ENCODE measurements around the gene ARHGAP36. TPM values are rescaled to one million over a fixed set of nuclear protein-coding genes. Genes with fewer than 3 reads are reported as not detected.

Gene ARHGAP36, protein sequence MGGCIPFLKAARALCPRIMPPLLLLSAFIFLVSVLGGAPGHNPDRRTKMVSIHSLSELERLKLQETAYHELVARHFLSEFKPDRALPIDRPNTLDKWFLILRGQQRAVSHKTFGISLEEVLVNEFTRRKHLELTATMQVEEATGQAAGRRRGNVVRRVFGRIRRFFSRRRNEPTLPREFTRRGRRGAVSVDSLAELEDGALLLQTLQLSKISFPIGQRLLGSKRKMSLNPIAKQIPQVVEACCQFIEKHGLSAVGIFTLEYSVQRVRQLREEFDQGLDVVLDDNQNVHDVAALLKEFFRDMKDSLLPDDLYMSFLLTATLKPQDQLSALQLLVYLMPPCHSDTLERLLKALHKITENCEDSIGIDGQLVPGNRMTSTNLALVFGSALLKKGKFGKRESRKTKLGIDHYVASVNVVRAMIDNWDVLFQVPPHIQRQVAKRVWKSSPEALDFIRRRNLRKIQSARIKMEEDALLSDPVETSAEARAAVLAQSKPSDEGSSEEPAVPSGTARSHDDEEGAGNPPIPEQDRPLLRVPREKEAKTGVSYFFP
- polyA plus RNA-seq, result not detected

DNA sequence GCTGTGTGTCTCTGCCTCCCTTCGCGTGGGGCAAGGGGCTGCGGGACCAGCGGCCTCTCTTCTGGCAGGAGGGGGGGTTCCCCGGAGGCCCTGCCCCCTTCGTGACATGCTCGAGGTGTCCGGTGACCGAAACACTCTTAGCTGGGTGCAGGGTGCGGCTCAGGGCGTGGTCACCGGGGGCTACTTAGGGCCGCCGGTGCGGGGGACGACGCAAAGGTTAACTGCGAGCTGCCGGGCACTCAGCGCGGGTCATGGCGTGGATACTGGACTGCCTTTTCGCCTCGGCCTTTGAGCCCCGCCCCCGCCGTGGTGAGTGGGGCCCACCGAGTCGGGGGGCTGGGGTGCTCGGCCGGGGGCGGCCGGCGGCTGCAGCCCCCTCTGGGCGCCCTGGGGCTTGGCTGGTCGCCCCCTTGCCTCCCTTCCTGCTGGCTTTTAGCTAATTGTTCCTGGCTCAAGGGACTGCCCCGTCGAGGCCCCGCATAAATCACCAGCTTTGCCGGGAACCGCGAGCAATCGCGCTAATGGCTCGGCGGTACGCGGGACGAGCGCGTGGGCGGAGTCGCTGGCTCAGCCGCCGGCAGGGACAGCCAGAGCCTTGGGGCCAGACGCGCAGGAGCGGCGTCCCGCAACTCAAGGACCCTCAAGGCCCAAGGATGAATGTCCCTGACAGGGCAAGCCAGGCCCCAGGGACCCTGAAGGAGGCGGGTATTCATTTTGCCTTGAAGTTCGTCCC, at the start of gene ARHGAP36:
Gene ARHGAP36, plus strand, starts transcription at position 211 of the 733 bp plus-strand sequence. CDS start 23,320 bp downstream, outside the sequence.
- no peaks in the 10 kb centered on the region for H3K27me3 ChIP-seq (ENCODE audit: control insufficient read depth in 1 of 2, insufficient read depth in 2 of 2, low read length in 2 of 2)

DNA sequence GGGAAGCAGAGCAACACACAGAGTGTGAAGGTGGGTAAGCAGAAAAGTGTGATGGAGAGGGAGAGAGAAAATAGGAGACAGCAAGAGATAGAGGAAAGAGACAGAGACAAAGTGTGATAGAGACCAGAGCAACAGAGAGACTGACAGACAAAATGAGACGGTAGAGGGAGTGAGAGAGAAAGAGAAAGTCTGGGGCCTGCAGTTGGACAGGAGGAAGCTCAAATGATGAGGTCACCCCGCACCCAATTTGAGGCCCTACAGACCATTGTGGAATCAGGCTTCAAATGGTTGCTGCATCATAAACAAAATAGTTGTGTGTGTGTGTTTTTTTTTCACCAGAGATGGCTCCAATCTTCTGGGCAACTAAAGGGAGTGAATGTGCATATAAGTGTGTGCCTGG, 48.0 kb upstream of the ARHGAP36 start:
- Histone ChIP-seq H3K9me3 (ENCODE audit: control insufficient read depth in 2 of 2, insufficient read depth in 1 of 2, low read depth in 1 of 2, low read length in 1 of 2) (no peaks in the 10 kb centered on the region), H3K27me3 (ENCODE audit: control insufficient read depth in 1 of 2, insufficient read depth in 2 of 2, low read length in 2 of 2) (no peaks in the 10 kb centered on the region), H3K4me3 (ENCODE audit: low read depth in 1 of 2, low read length in 2 of 2) (no peak overlapping the region), H3K4me1 (ENCODE audit: control insufficient read depth in 2 of 2, insufficient read depth in 2 of 2, low read length in 1 of 2) (no peaks in the 10 kb centered on the region), H3K36me3 (ENCODE audit: control insufficient read depth in 2 of 2, insufficient read depth in 2 of 2, low read length in 1 of 2) (no peaks in the 10 kb centered on the region), H3K27ac (ENCODE audit: low read depth in 2 of 2, low read length in 1 of 2) (no peak overlapping the region)
- 54 to 62% methylated on average over 2 of the region's 2 CpGs for WGBS, 2 donors

More for the DNA sequence above, at the start of gene ARHGAP36:
- no peaks in the 10 kb centered on the region for H3K4me1 ChIP-seq (ENCODE audit: control insufficient read depth in 2 of 2, insufficient read depth in 2 of 2, low read length in 1 of 2)
- WGBS, 2 donors, result 5 to 25% methylated on average over 41 to 62 of the region's 62 CpGs
- no peak within 1 kb of the TSS for H3K27ac ChIP-seq (ENCODE audit: low read depth in 2 of 2, low read length in 1 of 2)
- no peaks in the 10 kb centered on the region for H3K36me3 ChIP-seq (ENCODE audit: control insufficient read depth in 2 of 2, insufficient read depth in 2 of 2, low read length in 1 of 2)
- no peaks in the 10 kb centered on the region for H3K9me3 ChIP-seq (ENCODE audit: control insufficient read depth in 2 of 2, insufficient read depth in 1 of 2, low read depth in 1 of 2, low read length in 1 of 2)
- H3K4me3 ChIP-seq (ENCODE audit: low read depth in 1 of 2, low read length in 2 of 2), result no peak within 1 kb of the TSS

GRCh38 chrX:131025336-131025735, 32.8 kb upstream of the ARHGAP36 start:
- Histone ChIP-seq H3K27me3 (ENCODE audit: control insufficient read depth in 1 of 2, insufficient read depth in 2 of 2, low read length in 2 of 2) (peaks cover 0 to 9% of the 10 kb centered on the region in 2 donors), H3K4me3 (ENCODE audit: low read depth in 1 of 2, low read length in 2 of 2) (no peak overlapping the region), H3K9me3 (ENCODE audit: control insufficient read depth in 2 of 2, insufficient read depth in 1 of 2, low read depth in 1 of 2, low read length in 1 of 2) (no peaks in the 10 kb centered on the region), H3K27ac (ENCODE audit: low read depth in 2 of 2, low read length in 1 of 2) (no peak overlapping the region), H3K36me3 (ENCODE audit: control insufficient read depth in 2 of 2, insufficient read depth in 2 of 2, low read length in 1 of 2) (no peaks in the 10 kb centered on the region), H3K4me1 (ENCODE audit: control insufficient read depth in 2 of 2, insufficient read depth in 2 of 2, low read length in 1 of 2) (no peaks in the 10 kb centered on the region)
- 48 to 57% methylated on average over 3 of the region's 3 CpGs for WGBS, 2 donors

- H3K27ac ChIP-seq (ENCODE audit: low read depth in 2 of 2, low read length in 1 of 2), result no peak overlapping the region
- WGBS, 2 donors, result 60 to 61% methylated on average over 2 of the region's 2 CpGs
Measured at GRCh38 chrX:131032354-131033230, 25.6 kb upstream of the ARHGAP36 start.

DNA sequence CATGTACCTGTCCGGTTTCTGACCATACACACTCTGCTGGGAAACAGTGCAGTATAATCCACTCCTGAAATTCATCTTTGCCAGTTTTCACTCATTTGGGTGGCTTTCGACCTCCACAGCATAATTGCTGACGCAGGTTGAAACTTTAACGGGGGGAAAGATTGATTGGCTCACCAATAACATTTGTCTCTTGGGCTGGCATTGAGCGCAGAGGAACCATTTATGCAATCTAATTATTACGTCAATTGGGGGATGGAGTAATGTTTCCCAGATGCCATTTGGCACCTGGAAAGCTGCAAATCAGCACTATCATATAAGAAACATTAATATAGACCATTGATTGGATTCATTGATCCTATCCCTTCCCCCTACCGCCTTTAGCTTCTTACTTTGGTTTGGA, 24.1 kb upstream of the ARHGAP36 start:
- WGBS, 2 donors, result 62 to 76% methylated on average over 7 of the region's 7 CpGs
- Histone ChIP-seq H3K27me3 (ENCODE audit: control insufficient read depth in 1 of 2, insufficient read depth in 2 of 2, low read length in 2 of 2) (peaks cover 0 to 14% of the 10 kb centered on the region in 2 donors), H3K27ac (ENCODE audit: low read depth in 2 of 2, low read length in 1 of 2) (no peak overlapping the region), H3K36me3 (ENCODE audit: control insufficient read depth in 2 of 2, insufficient read depth in 2 of 2, low read length in 1 of 2) (no peaks in the 10 kb centered on the region), H3K4me1 (ENCODE audit: control insufficient read depth in 2 of 2, insufficient read depth in 2 of 2, low read length in 1 of 2) (no peaks in the 10 kb centered on the region), H3K4me3 (ENCODE audit: low read depth in 1 of 2, low read length in 2 of 2) (no peak overlapping the region), H3K9me3 (ENCODE audit: control insufficient read depth in 2 of 2, insufficient read depth in 1 of 2, low read depth in 1 of 2, low read length in 1 of 2) (no peaks in the 10 kb centered on the region)

More at GRCh38 chrX:131032354-131033230, 25.6 kb upstream of the ARHGAP36 start:
- peaks cover 0 to 16% of the 10 kb centered on the region in 2 donors for H3K27me3 ChIP-seq (ENCODE audit: control insufficient read depth in 1 of 2, insufficient read depth in 2 of 2, low read length in 2 of 2)
- no peaks in the 10 kb centered on the region for H3K4me1 ChIP-seq (ENCODE audit: control insufficient read depth in 2 of 2, insufficient read depth in 2 of 2, low read length in 1 of 2)
- H3K9me3 ChIP-seq (ENCODE audit: control insufficient read depth in 2 of 2, insufficient read depth in 1 of 2, low read depth in 1 of 2, low read length in 1 of 2), result no peaks in the 10 kb centered on the region
- H3K36me3 ChIP-seq (ENCODE audit: control insufficient read depth in 2 of 2, insufficient read depth in 2 of 2, low read length in 1 of 2), result no peaks in the 10 kb centered on the region
- no peak overlapping the region for H3K4me3 ChIP-seq (ENCODE audit: low read depth in 1 of 2, low read length in 2 of 2)

DNA sequence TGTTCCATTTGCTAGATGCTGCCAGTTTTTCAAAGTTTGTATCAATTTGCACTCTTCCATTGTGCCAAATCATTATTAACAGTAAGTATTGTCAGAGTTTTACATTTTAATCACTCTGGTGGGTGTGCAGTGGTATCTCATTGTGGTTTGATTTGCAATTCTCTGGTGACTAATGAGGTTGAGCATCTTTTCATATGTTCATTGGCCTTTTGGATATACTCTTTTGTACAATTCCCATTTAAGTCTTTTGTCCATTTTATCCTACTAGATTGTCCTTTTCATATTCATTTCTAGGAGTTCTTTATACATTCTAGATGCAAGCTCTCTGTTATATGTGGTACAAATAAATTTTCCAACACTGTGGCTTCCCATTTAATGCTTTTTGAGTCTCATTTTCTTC, 17.4 kb upstream of the ARHGAP36 start:
- Histone ChIP-seq H3K9me3 (ENCODE audit: control insufficient read depth in 2 of 2, insufficient read depth in 1 of 2, low read depth in 1 of 2, low read length in 1 of 2) (no peaks in the 10 kb centered on the region), H3K4me1 (ENCODE audit: control insufficient read depth in 2 of 2, insufficient read depth in 2 of 2, low read length in 1 of 2) (no peaks in the 10 kb centered on the region), H3K4me3 (ENCODE audit: low read depth in 1 of 2, low read length in 2 of 2) (no peak overlapping the region), H3K27ac (ENCODE audit: low read depth in 2 of 2, low read length in 1 of 2) (no peak overlapping the region), H3K27me3 (ENCODE audit: control insufficient read depth in 1 of 2, insufficient read depth in 2 of 2, low read length in 2 of 2) (peaks cover 0 to 17% of the 10 kb centered on the region in 2 donors), H3K36me3 (ENCODE audit: control insufficient read depth in 2 of 2, insufficient read depth in 2 of 2, low read length in 1 of 2) (no peaks in the 10 kb centered on the region)

DNA sequence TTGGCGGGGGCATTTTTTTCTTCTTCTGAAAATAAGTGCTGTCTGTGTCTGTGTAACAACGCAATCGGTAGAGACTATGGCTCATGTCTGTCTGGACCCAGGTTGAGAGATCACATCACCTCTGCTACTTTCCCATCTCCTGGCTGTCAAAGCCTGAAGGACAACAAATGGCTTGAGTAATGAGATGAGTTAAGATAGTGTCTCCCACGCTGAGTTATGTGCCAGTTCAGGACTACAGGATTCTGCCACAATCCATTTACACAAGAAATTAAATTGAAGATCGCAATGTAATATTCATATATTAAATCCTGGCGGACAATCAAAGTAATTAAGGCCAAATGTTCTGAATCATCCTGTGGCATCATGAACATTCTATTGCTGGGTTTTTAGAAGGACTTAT, 16.5 kb upstream of the ARHGAP36 start:
- WGBS, 2 donors, result 73 to 78% methylated on average over 6 of the region's 6 CpGs
- no peaks in the 10 kb centered on the region for H3K4me1 ChIP-seq (ENCODE audit: control insufficient read depth in 2 of 2, insufficient read depth in 2 of 2, low read length in 1 of 2)
- no peak overlapping the region for H3K4me3 ChIP-seq (ENCODE audit: low read depth in 1 of 2, low read length in 2 of 2)
- H3K9me3 ChIP-seq (ENCODE audit: control insufficient read depth in 2 of 2, insufficient read depth in 1 of 2, low read depth in 1 of 2, low read length in 1 of 2), result no peaks in the 10 kb centered on the region
- H3K36me3 ChIP-seq (ENCODE audit: control insufficient read depth in 2 of 2, insufficient read depth in 2 of 2, low read length in 1 of 2), result no peaks in the 10 kb centered on the region
- no peak overlapping the region for H3K27ac ChIP-seq (ENCODE audit: low read depth in 2 of 2, low read length in 1 of 2)
- H3K27me3 ChIP-seq (ENCODE audit: control insufficient read depth in 1 of 2, insufficient read depth in 2 of 2, low read length in 2 of 2), result peaks cover 0 to 10% of the 10 kb centered on the region in 2 donors

DNA sequence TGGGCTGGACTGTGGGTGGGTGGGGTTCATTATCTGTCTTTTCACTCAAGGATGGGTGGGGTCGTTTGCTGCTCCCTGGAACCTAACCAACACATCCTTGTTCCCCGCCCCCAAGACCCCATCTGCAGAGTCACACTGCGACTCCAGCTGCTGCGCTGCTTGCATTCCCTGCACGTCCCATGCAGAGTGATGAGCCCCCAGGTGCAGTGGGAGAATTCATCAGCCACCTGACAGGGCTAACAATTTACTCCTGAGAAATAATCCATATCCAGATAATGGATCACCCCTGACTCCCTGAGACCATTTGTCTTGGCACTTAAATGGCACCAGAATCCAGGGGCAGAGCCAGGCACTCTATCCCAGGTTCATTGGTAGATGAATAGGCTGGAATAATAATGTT, 12.4 kb upstream of the ARHGAP36 start:
- Histone ChIP-seq H3K27ac (ENCODE audit: low read depth in 2 of 2, low read length in 1 of 2) (no peak overlapping the region), H3K4me3 (ENCODE audit: low read depth in 1 of 2, low read length in 2 of 2) (no peak overlapping the region), H3K36me3 (ENCODE audit: control insufficient read depth in 2 of 2, insufficient read depth in 2 of 2, low read length in 1 of 2) (no peaks in the 10 kb centered on the region), H3K4me1 (ENCODE audit: control insufficient read depth in 2 of 2, insufficient read depth in 2 of 2, low read length in 1 of 2) (no peaks in the 10 kb centered on the region), H3K9me3 (ENCODE audit: control insufficient read depth in 2 of 2, insufficient read depth in 1 of 2, low read depth in 1 of 2, low read length in 1 of 2) (no peaks in the 10 kb centered on the region), H3K27me3 (ENCODE audit: control insufficient read depth in 1 of 2, insufficient read depth in 2 of 2, low read length in 2 of 2) (peaks cover 0 to 11% of the 10 kb centered on the region in 2 donors)
- WGBS, 2 donors, result 29 to 43% methylated on average over 5 of the region's 5 CpGs

GRCh38 chrX:131046596-131046995, 11.6 kb upstream of the ARHGAP36 start:
- H3K4me1 ChIP-seq (ENCODE audit: control insufficient read depth in 2 of 2, insufficient read depth in 2 of 2, low read length in 1 of 2), result no peaks in the 10 kb centered on the region
- no peak overlapping the region for H3K27ac ChIP-seq (ENCODE audit: low read depth in 2 of 2, low read length in 1 of 2)
- no peak overlapping the region for H3K4me3 ChIP-seq (ENCODE audit: low read depth in 1 of 2, low read length in 2 of 2)
- peaks cover 0 to 6% of the 10 kb centered on the region in 2 donors for H3K27me3 ChIP-seq (ENCODE audit: control insufficient read depth in 1 of 2, insufficient read depth in 2 of 2, low read length in 2 of 2)
- no peaks in the 10 kb centered on the region for H3K36me3 ChIP-seq (ENCODE audit: control insufficient read depth in 2 of 2, insufficient read depth in 2 of 2, low read length in 1 of 2)
- no peaks in the 10 kb centered on the region for H3K9me3 ChIP-seq (ENCODE audit: control insufficient read depth in 2 of 2, insufficient read depth in 1 of 2, low read depth in 1 of 2, low read length in 1 of 2)
- whole genome bisulfite sequencing, 2 donors, result 41 to 56% methylated on average over 5 of the region's 5 CpGs

All from esophagus (tissue), 2 donors.